Neural cell (in vitro differentiated cells): Measurements from ENCODE around the gene PPFIBP1.

Experiments
- CTCF ChIP-seq: fragments of 450-650 bp; IDR thresholded peaks from 2 replicates; pipeline ENCODE4 v1.5.1; 2014; ENCODE audit warnings: antibody characterized with exemption, mild to moderate bottlenecking, moderate library complexity; ENCODE audit not compliant: poor library complexity, severe bottlenecking
- EP300 ChIP-seq: fragments of 450-650 bp; conservative IDR thresholded peaks from 2 replicates; pipeline ENCODE4 v1.6.1; 2014; ENCODE audit warnings: antibody characterized with exemption, mild to moderate bottlenecking, moderate library complexity; ENCODE audit not compliant: poor library complexity, severe bottlenecking
- EZH2 ChIP-seq: fragments of 200-600, 300-800 bp; shearing (Covaris generic), sonication (generic); IDR thresholded peaks from 2 replicates; pipeline ENCODE4 v1.6.1; 2014; ENCODE audit warnings: antibody characterized with exemption, low read length, borderline replicate concordance, mild to moderate bottlenecking; ENCODE audit not compliant: insufficient read depth, poor library complexity, severe bottlenecking
- MXI1 ChIP-seq: fragments of 450-650 bp; conservative IDR thresholded peaks from 2 replicates; pipeline ENCODE4 v1.6.1; 2014; ENCODE audit warnings: antibody characterized with exemption, mild to moderate bottlenecking; ENCODE audit not compliant: poor library complexity, severe bottlenecking
- POLR2AphosphoS5 ChIP-seq: IDR thresholded peaks from 2 replicates; pipeline ENCODE4 v1.6.1; 2012
- RAD21 ChIP-seq: fragments of 450-650 bp; conservative IDR thresholded peaks from 2 replicates; pipeline ENCODE4 v1.6.1; 2014; ENCODE audit warnings: antibody characterized with exemption, mild to moderate bottlenecking, moderate library complexity
- REST ChIP-seq: IDR thresholded peaks from 2 replicates; pipeline ENCODE4 v1.6.1; 2012; ENCODE audit warnings: borderline replicate concordance
- SMC3 ChIP-seq: fragments of 450-650 bp; conservative IDR thresholded peaks from 2 replicates; pipeline ENCODE4 v1.6.1; 2014; ENCODE audit warnings: antibody characterized with exemption, mild to moderate bottlenecking, moderate library complexity; ENCODE audit not compliant: poor library complexity
- TAF1 ChIP-seq: IDR thresholded peaks from 2 replicates; pipeline ENCODE4 v1.6.1; 2012; ENCODE audit warnings: low read depth

GRCh38 chr12:27696293-27696652 lies 172.3 kb downstream of the PPFIBP1 start, which contains the start of gene REP15:
- TF ChIP-seq REST = no peak
- no peak for TF ChIP-seq CTCF
- TF ChIP-seq SMC3 = no peak
- no peak for TF ChIP-seq EP300
- TF ChIP-seq POLR2AphosphoS5 = no peak
- no peak for TF ChIP-seq EZH2
- TF ChIP-seq MXI1 = no peak
- TF ChIP-seq RAD21 = no peak
- TF ChIP-seq TAF1 = no peak
